HG03432 (cell line): ENCODE data around the gene PRKCE.

Experiments
- ATAC-seq: cut with Tn5 transposase; IDR thresholded peaks from one replicate; pipeline ENCODE4 v1.9.1; 2021; ENCODE audit warnings: mild to moderate bottlenecking, moderate library complexity; ENCODE audit not compliant: unreplicated experiment

PRKCE gene

GRCh38 chr2:45979065-45979464 is 327.6 kb downstream of the PRKCE start:
- no peak for ATAC-seq

GRCh38 chr2:45980161-45980865 is 328.8 kb downstream of the PRKCE start:
- ATAC-seq, result no peak

- no peak for ATAC-seq
These were observed 330.0 kb downstream of the PRKCE start for GRCh38 chr2:45981384-45981930.

- no peak for ATAC-seq
These were observed 330.6 kb downstream of the PRKCE start for GRCh38 chr2:45982096-45982495.

- no peak for ATAC-seq
These were observed 331.7 kb downstream of the PRKCE start for GRCh38 chr2:45983213-45983612.

GRCh38 chr2:45984366-45984765 is 332.9 kb downstream of the PRKCE start:
- no peak for ATAC-seq

GRCh38 chr2:45984896-45985473 is 333.5 kb downstream of the PRKCE start:
- ATAC-seq, result no peak

- no peak for ATAC-seq
These were observed 335.0 kb downstream of the PRKCE start for GRCh38 chr2:45986509-45986908.

- no peak for ATAC-seq
These were observed 336.4 kb downstream of the PRKCE start for GRCh38 chr2:45987856-45988255.

- ATAC-seq, result no peak
These were observed 337.4 kb downstream of the PRKCE start for GRCh38 chr2:45988879-45989278.

GRCh38 chr2:45990131-45990530 is 338.7 kb downstream of the PRKCE start:
- no peak for ATAC-seq

GRCh38 chr2:45992021-45992740 is 340.7 kb downstream of the PRKCE start:
- no peak for ATAC-seq

- ATAC-seq, result no peak
These were observed 341.4 kb downstream of the PRKCE start for GRCh38 chr2:45992741-45993475.

- ATAC-seq, result no peak
These were observed 342.1 kb downstream of the PRKCE start for GRCh38 chr2:45993476-45993991.

GRCh38 chr2:45994060-45994459 is 342.6 kb downstream of the PRKCE start:
- no peak for ATAC-seq

GRCh38 chr2:46000660-46001059 is 349.2 kb downstream of the PRKCE start:
- no peak for ATAC-seq

GRCh38 chr2:46001290-46001689 is 349.8 kb downstream of the PRKCE start:
- ATAC-seq, result no peak

GRCh38 chr2:46001741-46002506 is 350.4 kb downstream of the PRKCE start:
- no peak for ATAC-seq

- no peak for ATAC-seq
These were observed 351.0 kb downstream of the PRKCE start for GRCh38 chr2:46002507-46002883.

- no peak for ATAC-seq
These were observed 351.5 kb downstream of the PRKCE start for GRCh38 chr2:46002947-46003346.
